Neural crest cell (in vitro differentiated cells): ENCODE results near the gene ERC1. TPM values are rescaled to one million over a fixed set of nuclear protein-coding genes. Genes with fewer than 3 reads are reported as not detected.

ENCODE experiments used
- DNase-seq: peaks from one replicate; pipeline ENCODE4 v3.0.0; 2021; ENCODE audit warnings: low read depth, mixed read lengths, low spot score
- H3K27ac Mint-ChIP-seq: one replicate; pipeline ENCODE4 v1.8.0; 2021; ENCODE audit warnings: mild to moderate bottlenecking, mixed read lengths; ENCODE audit not compliant: unreplicated experiment
- H3K27me3 Mint-ChIP-seq: 2 replicates; pipeline ENCODE4 v1.8.0; 2021; ENCODE audit warnings: low read depth, mild to moderate bottlenecking, mixed read lengths
- H3K36me3 Mint-ChIP-seq: 2 replicates; pipeline ENCODE4 v1.8.0; 2021; ENCODE audit warnings: low read depth, mild to moderate bottlenecking, mixed read lengths
- H3K4me1 Mint-ChIP-seq: 2 replicates; pipeline ENCODE4 v1.8.0; 2021; ENCODE audit warnings: mixed read lengths
- H3K4me3 Mint-ChIP-seq: one replicate; pipeline ENCODE4 v1.8.0; 2021; ENCODE audit warnings: mild to moderate bottlenecking, mixed read lengths
- H3K9me3 Mint-ChIP-seq: 2 replicates; pipeline ENCODE4 v1.8.0; 2021; ENCODE audit warnings: mixed read lengths
- total RNA-seq: library from RNA; stranded (reverse); gene quantifications from 2 replicates; pipeline ENCODE4 v1.2.1, GENCODE V29; 2021
- TF ChIP-seq, protein P1 (sequence below): fragments of 200-600 bp; sonication (generic); conservative IDR thresholded peaks from 2 replicates; pipeline ENCODE4 v1.5.0; 2021; ENCODE audit warnings: antibody characterized with exemption, mild to moderate bottlenecking

The ERC1 gene
- total RNA-seq, 1 donor from 2014 or later = 38.9 TPM

DNA sequence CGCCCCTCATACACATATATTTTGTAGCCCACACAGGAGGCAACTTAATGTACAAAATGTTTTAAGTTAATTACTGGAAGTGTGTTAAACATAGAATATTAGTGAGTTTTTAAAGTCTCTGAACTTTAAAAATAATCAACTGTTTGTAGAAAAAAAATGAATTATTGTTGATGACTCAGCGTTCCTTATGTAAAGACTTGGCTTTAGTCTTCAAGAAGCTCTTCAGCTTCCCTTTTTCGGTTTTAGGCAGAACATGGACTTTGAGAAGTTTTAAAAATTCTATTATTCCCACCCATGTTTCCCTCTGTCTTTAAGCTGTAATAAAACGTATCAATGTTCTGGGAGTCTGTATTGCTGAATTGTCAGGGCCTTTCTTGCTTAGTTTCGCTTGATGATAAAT is 333.9 kb downstream of the ERC1 start:
- Mint-ChIP-seq H3K27me3 (no peaks in the 10 kb centered on the region), H3K36me3 (no peaks in the 10 kb centered on the region), H3K9me3 (no peaks in the 10 kb centered on the region), H3K27ac (peak overlapping the region; percentile 16), H3K4me3 (no peak overlapping the region), H3K4me1 (no peaks in the 10 kb centered on the region)
- TF ChIP-seq, protein P1, sequence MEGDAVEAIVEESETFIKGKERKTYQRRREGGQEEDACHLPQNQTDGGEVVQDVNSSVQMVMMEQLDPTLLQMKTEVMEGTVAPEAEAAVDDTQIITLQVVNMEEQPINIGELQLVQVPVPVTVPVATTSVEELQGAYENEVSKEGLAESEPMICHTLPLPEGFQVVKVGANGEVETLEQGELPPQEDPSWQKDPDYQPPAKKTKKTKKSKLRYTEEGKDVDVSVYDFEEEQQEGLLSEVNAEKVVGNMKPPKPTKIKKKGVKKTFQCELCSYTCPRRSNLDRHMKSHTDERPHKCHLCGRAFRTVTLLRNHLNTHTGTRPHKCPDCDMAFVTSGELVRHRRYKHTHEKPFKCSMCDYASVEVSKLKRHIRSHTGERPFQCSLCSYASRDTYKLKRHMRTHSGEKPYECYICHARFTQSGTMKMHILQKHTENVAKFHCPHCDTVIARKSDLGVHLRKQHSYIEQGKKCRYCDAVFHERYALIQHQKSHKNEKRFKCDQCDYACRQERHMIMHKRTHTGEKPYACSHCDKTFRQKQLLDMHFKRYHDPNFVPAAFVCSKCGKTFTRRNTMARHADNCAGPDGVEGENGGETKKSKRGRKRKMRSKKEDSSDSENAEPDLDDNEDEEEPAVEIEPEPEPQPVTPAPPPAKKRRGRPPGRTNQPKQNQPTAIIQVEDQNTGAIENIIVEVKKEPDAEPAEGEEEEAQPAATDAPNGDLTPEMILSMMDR = no peak
- DNase-seq = no peak

DNA sequence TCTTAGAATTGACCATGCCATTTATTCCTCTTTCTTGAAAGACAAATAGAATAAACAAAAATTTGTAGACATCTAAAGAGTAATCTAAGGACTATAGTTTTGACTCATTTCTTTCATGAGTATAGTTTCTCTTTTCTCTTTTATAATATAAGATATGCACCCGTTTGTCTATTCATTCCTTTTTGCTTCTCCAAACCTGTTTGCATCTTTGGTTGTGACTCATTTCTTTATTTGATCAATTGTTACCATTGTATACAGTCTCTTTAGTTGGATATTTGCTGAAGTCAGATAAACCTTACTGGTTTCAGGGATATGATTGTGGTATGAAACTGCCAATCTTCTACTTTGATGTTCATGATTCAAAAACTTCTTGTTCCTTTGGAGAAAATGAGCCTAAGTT is 334.6 kb downstream of the ERC1 start:
- no peaks in the 10 kb centered on the region for H3K9me3 Mint-ChIP-seq
- no peaks in the 10 kb centered on the region for H3K36me3 Mint-ChIP-seq
- no peaks in the 10 kb centered on the region for H3K4me1 Mint-ChIP-seq
- no peak for DNase-seq
- TF ChIP-seq, protein P1 = no peak
- no peaks in the 10 kb centered on the region for H3K27me3 Mint-ChIP-seq
- H3K27ac Mint-ChIP-seq = no peak overlapping the region
- H3K4me3 Mint-ChIP-seq = no peak overlapping the region

DNA sequence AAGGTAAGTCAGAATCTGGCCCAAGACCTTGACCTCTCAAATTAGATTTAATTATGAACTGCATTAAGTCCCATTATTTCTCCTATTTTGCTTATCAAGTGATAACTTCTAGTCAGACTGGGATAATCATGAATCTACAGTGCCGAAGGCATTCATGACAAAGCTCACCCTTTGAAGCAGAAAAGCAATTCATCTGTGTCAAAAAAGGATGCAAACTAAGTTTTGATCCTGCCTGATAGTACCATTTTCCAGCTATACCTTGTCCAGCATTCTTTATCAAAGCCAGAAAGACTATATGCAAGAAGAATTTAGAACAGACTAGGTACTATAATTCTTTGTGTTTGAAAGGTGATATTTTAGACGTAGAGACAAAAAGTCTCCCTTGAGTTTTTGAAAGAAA is 335.2 kb downstream of the ERC1 start:
- Mint-ChIP-seq H3K36me3 (no peaks in the 10 kb centered on the region), H3K27me3 (no peaks in the 10 kb centered on the region), H3K27ac (no peak overlapping the region)

DNA sequence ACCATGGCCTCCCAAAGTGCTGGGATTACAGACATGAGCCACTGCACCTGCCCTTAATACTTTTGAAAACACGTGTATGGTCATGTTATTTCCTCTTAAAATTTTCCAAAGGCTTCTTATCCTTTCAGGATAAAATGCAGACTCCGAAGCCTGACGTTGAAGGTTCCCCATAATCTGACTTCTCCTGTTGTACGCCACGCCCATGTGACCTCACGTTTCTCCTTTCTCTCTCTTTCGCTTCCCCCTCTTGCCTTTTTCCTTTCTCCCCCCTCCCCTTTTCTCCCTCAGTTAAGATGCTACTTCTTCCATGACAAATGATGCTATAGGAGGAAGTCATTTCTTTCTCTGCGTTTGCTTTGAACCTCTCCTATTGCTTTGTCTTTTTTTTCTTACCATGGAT is 337.4 kb downstream of the ERC1 start:
- TF ChIP-seq, protein P1 = no peak
- no peak for DNase-seq
- Mint-ChIP-seq H3K27ac (no peak overlapping the region), H3K9me3 (peaks cover 2% of the 10 kb centered on the region), H3K4me1 (no peaks in the 10 kb centered on the region), H3K4me3 (no peak overlapping the region), H3K27me3 (no peaks in the 10 kb centered on the region), H3K36me3 (peaks cover 4% of the 10 kb centered on the region)

More for the DNA sequence above, 335.2 kb downstream of the ERC1 start:
- TF ChIP-seq, protein P1 = no peak
- no peak overlapping the region for H3K4me3 Mint-ChIP-seq
- no peaks in the 10 kb centered on the region for H3K9me3 Mint-ChIP-seq
- H3K4me1 Mint-ChIP-seq = no peaks in the 10 kb centered on the region
- DNase-seq = no peak

DNA sequence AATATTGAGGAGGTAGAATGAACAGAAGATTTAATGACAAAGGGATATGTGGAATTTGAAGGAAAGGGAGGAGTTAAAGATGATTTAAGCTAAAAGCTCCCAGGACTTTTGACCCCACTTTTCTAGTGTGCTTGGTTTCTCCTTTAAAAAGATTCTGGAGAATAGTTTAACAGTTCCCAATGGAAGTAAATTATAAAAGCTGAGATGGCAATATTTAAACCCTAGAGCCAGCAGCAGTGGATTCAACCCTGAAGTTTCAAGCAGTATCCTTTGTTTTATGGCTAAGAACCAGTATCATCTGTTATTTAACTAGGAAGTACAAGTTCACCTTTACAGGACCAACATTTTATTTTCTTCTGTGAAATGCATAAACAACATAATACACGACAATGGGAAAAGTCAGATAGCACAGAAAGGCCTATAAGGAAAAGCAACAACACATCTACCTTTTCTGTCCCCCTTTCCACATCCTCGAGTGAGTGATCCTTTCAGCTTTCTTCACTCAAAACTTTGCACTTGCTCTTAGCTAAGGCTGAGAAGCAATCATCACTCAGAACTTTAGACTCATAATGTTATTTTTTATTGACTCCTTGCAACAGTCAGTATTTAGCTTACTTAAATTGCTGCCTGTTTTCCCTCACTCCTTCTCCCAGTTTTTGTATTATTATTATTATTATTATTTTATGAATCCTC is 338.9 kb downstream of the ERC1 start:
- Mint-ChIP-seq H3K27me3 (no peaks in the 10 kb centered on the region), H3K4me1 (no peaks in the 10 kb centered on the region), H3K36me3 (peaks cover 13% of the 10 kb centered on the region), H3K9me3 (peaks cover 15% of the 10 kb centered on the region), H3K27ac (no peak overlapping the region), H3K4me3 (no peak overlapping the region)
- TF ChIP-seq, protein P1 = no peak
- DNase-seq = no peak
